Tongue (tissue), 2 donors: ENCODE results near the gene RNU1-4. TPM values are rescaled to one million over a fixed set of nuclear protein-coding genes. Genes with fewer than 3 reads are reported as not detected.
"Not testable (repeated sequence)": the region's sequence is repeated elsewhere in the genome, so short reads cannot be mapped to it uniquely, and the experiment has no call there.

Source experiments
- DNase-seq: peaks from one replicate; pipeline ENCODE4 v3.0.0-alpha.2; 2015
- total RNA-seq: library from RNA; depleted of rRNA; stranded (reverse); fragments of >200 nt; gene quantifications from one replicate; pipeline ENCODE4 v1.2.3, GENCODE V29; 2014

Gene RNU1-4
- under 0.01 TPM for total RNA-seq

GRCh38 chr1:16740047-16740964 is at the start of gene RNU1-4:
Gene RNU1-4, plus strand, starts transcription at chr1:16740516.
- DNase-seq, result not testable (repeated sequence)

GRCh38 chr1:16690971-16691682 is 49.2 kb upstream of the RNU1-4 start:
- not testable (repeated sequence) for DNase-seq

- DNase-seq, result not testable (repeated sequence)
Observed at GRCh38 chr1:16692283-16692682, 48.0 kb upstream of the RNU1-4 start.

GRCh38 chr1:16692717-16693448 is 47.4 kb upstream of the RNU1-4 start:
- DNase-seq, result not testable (repeated sequence)

- not testable (repeated sequence) for DNase-seq
Observed at GRCh38 chr1:16693449-16694307, 46.6 kb upstream of the RNU1-4 start.

GRCh38 chr1:16694308-16694702 is 46.0 kb upstream of the RNU1-4 start:
- not testable (repeated sequence) for DNase-seq

GRCh38 chr1:16696507-16697150 is 43.7 kb upstream of the RNU1-4 start:
- DNase-seq, result not testable (repeated sequence)

GRCh38 chr1:16697152-16697551 is 43.2 kb upstream of the RNU1-4 start:
- DNase-seq, result not testable (repeated sequence)

GRCh38 chr1:16699440-16699839 is 40.9 kb upstream of the RNU1-4 start:
- not testable (repeated sequence) for DNase-seq

GRCh38 chr1:16700138-16700895 is 40.0 kb upstream of the RNU1-4 start:
- DNase-seq, result not testable (repeated sequence)

- not testable (repeated sequence) for DNase-seq
Observed at GRCh38 chr1:16701189-16701588, 39.1 kb upstream of the RNU1-4 start.

GRCh38 chr1:16702280-16702679 is 38.0 kb upstream of the RNU1-4 start:
- DNase-seq, result not testable (repeated sequence)

GRCh38 chr1:16703141-16703540 is 37.2 kb upstream of the RNU1-4 start:
- DNase-seq, result not testable (repeated sequence)

- not testable (repeated sequence) for DNase-seq
Observed at GRCh38 chr1:16703602-16704001, 36.7 kb upstream of the RNU1-4 start.

- DNase-seq, result not testable (repeated sequence)
Observed at GRCh38 chr1:16704076-16704475, 36.2 kb upstream of the RNU1-4 start.

GRCh38 chr1:16704502-16705100 is 35.7 kb upstream of the RNU1-4 start:
- DNase-seq, result not testable (repeated sequence)

GRCh38 chr1:16706302-16706701 is 34.0 kb upstream of the RNU1-4 start:
- DNase-seq, result not testable (repeated sequence)

GRCh38 chr1:16707130-16708093 is 32.9 kb upstream of the RNU1-4 start:
- DNase-seq, result not testable (repeated sequence)
